Fibroblast of villous mesenchyme (primary cell): ENCODE results near the gene CORO2B. TPM values are rescaled to one million over a fixed set of nuclear protein-coding genes. Genes with fewer than 3 reads are reported as not detected.

ENCODE experiments used
- DNase-seq: peaks from one replicate; pipeline ENCODE4 v3.0.0-alpha.2; 2010; ENCODE audit warnings: low read depth
- H3K4me3 ChIP-seq: 2 replicates; pipeline ENCODE4 v1.5.1; 2011; ENCODE audit warnings: low read depth, mild to moderate bottlenecking, low read length
- total RNA-seq: library from RNA; depleted of rRNA; stranded (reverse); fragments of >200 nt; gene quantifications from 2 replicates; pipeline ENCODE4 v1.2.3, GENCODE V29; 2012
- TF ChIP-seq, protein P1 (sequence below): IDR thresholded peaks from 2 replicates; pipeline ENCODE4 v1.5.1; 2012; ENCODE audit warnings: low read depth, mild to moderate bottlenecking, low read length; ENCODE audit not compliant: insufficient read depth

The CORO2B gene
- total RNA-seq, 1 donor, result 9.5 TPM

- TF ChIP-seq, protein P1, sequence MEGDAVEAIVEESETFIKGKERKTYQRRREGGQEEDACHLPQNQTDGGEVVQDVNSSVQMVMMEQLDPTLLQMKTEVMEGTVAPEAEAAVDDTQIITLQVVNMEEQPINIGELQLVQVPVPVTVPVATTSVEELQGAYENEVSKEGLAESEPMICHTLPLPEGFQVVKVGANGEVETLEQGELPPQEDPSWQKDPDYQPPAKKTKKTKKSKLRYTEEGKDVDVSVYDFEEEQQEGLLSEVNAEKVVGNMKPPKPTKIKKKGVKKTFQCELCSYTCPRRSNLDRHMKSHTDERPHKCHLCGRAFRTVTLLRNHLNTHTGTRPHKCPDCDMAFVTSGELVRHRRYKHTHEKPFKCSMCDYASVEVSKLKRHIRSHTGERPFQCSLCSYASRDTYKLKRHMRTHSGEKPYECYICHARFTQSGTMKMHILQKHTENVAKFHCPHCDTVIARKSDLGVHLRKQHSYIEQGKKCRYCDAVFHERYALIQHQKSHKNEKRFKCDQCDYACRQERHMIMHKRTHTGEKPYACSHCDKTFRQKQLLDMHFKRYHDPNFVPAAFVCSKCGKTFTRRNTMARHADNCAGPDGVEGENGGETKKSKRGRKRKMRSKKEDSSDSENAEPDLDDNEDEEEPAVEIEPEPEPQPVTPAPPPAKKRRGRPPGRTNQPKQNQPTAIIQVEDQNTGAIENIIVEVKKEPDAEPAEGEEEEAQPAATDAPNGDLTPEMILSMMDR, result no peak
- DNase-seq, result no peak
- H3K4me3 ChIP-seq, result no peak overlapping the region
These were observed 90.3 kb downstream of the CORO2B start for GRCh38 chr15:68668926-68669600.

- H3K4me3 ChIP-seq, result no peak overlapping the region
These were observed 93.5 kb downstream of the CORO2B start for GRCh38 chr15:68672251-68672650.

GRCh38 chr15:68672781-68673205 lies 94.0 kb downstream of the CORO2B start:
- no peak overlapping the region for H3K4me3 ChIP-seq
- no peak for DNase-seq
- TF ChIP-seq, protein P1, result no peak

More at GRCh38 chr15:68672251-68672650, 93.5 kb downstream of the CORO2B start:
- DNase-seq, result no peak
- TF ChIP-seq, protein P1, result no peak

DNA sequence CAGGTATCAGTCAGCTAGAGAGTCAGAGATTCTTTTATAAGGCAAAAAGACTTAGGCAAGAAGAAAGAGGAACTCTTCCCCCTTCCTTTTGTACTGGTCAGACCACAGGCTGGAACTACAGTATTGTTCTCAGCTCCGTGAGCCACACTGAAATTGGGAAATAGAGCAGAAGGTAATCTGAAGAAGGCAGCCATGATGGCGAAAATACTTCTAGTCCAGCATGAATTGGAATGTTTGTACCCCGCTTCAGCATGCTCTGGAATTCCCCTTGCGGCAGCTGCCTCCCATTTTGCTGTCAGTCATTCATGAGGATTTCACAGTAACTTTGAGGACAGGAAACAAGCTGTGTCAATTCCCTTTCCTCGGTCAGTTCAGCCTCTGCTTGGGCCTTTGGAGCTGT lies 96.2 kb downstream of the CORO2B start:
- DNase-seq, result no peak
- TF ChIP-seq, protein P1, result no peak
- H3K4me3 ChIP-seq, result no peak overlapping the region

DNA sequence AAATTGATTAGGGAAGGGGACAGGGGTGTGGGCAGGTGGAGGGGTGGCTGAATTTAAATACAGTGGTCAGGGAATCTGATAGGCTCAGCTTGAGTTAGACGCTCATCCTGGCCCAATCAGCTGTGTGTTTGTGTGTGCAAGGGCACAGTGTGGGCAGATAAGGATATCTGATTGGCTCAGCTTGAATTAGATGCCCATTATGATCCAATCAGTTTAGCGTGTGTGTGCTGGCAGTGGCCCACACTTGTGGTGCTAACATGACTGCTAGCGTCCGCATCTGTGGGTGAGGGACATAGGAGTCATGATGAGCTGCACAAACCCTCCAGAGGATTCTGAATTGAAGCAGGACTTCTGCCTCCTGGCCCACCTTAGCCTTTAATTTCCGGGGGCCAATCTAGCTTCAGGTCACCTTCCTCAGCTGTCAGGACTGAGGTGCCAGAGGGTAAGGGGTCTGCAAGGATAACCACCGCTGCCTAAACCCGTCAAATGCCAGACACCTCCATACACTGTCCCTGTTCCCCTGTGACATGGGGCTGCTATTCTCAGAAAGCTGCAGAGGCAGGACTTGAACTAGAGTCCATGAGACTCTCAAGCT lies 97.3 kb downstream of the CORO2B start:
- DNase-seq, result no peak
- no peak overlapping the region for H3K4me3 ChIP-seq
- TF ChIP-seq, protein P1, result no peak

DNA sequence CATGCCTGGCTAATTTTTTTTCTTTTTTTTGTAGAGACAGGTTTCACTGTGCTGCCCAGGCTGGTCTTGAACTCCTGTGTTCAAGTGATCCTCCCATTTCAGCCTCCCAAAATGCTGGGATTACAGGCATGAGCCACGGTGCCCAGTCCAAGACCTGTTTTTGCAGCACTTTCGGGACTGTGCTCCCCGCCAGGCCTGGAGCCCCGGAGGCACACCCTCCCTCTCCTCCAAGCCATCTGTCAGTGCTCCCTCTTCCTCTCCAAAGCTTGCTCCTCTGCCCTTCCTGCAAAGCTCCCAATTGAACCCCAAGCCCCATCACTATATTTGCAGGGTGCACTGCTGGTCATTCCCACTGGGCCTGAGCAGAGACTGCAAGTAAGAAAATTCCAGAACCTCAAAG lies 98.1 kb downstream of the CORO2B start:
- no peak overlapping the region for H3K4me3 ChIP-seq
- DNase-seq, result no peak
- TF ChIP-seq, protein P1, result no peak
